ENCODE measurements around the gene PDE4D. TPM values are rescaled to one million over a fixed set of nuclear protein-coding genes. Genes with fewer than 3 reads are reported as not detected.

Gene PDE4D
- total RNA-seq, 1 donor from 2014 or later = 14.2 TPM

DNA sequence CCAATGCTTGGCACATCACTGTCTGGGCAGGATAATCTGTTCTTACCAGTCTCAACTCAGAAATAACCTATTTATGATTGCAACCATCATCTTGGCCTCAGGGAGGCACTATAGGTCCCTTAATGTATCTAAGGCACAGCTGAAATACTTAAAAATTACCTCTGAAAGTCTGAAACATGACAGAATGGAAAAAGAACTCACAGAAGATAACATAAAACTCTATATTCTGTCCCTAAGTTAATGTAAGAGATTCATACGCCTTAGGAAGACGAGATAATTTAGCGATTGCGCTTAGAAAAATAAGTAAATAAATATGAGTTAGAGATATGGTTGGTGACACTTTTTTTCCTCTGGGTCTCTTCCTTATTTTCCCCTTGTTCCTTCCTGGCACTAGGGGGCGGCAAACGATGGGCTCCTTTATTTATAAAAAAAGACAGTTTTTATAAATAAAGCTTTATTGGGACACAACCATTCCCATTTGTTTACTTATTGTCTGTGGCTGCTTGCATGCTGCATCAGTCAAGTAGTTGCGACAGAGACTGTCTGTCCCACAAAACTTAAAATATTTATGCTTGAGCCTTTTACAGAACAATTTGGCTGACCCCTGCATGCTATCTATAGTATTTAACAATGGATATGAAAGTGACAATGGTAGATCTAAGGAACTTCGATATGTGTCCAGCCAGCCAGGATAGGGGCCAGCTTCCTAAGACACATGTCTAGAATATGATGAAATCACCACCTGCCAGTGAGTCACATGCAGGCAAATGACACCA is 79.6 kb downstream of the PDE4D start:
- Histone ChIP-seq H2AFZ (ENCODE audit: low read depth, low read length) (no peak overlapping the region), H4K20me1 (ENCODE audit: insufficient read depth, low read length) (no peaks in the 10 kb centered on the region), H3K27ac (ENCODE audit: low read depth, low read length) (peak overlapping the region; percentile 10), H3K4me1 (ENCODE audit: insufficient read depth, low read length) (no peaks in the 10 kb centered on the region), H3K79me2 (ENCODE audit: insufficient read depth, low read length) (no peaks in the 10 kb centered on the region), H3K4me2 (ENCODE audit: low read length) (peak overlapping the region; percentile 61), H3K9ac (ENCODE audit: low read length) (peak overlapping the region; percentile 54), H3K9me3 (ENCODE audit: insufficient read depth, low read depth, low read length) (no peaks in the 10 kb centered on the region), H3K4me3 (ENCODE audit: insufficient read depth, low read depth, low read length) (peak overlapping the region; percentile 32), H3K27me3 (ENCODE audit: insufficient read depth, low read length) (peaks cover 5% of the 10 kb centered on the region), H3K36me3 (ENCODE audit: insufficient read depth, low read length) (no peaks in the 10 kb centered on the region)
- no peaks in the 10 kb centered on the region for H3K36me3 Mint-ChIP-seq (ENCODE audit: low read depth, unreplicated experiment)
- peak; percentile 65 for FAIRE-seq
- H3K9me3 Mint-ChIP-seq (ENCODE audit: unreplicated experiment) = peaks cover 1% of the 10 kb centered on the region
- no peak overlapping the region for H3K4me3 Mint-ChIP-seq (ENCODE audit: unreplicated experiment)
- peak; percentile 61 for DNase-seq (ENCODE audit: low read depth)
- peak overlapping the region; percentile 8 for H3K27ac Mint-ChIP-seq (ENCODE audit: unreplicated experiment)
- peaks cover 15% of the 10 kb centered on the region for H3K4me1 Mint-ChIP-seq (ENCODE audit: low read depth, unreplicated experiment)
- TF ChIP-seq CTCF (IDR thresholded peaks at IDR 0.05; ENCODE audit: insufficient read depth, low read depth, low read length) (peak; percentile 84), EZH2 (IDR thresholded peaks at IDR 0.05; ENCODE audit: insufficient read depth, low read length) (no peak)
- peaks cover 7% of the 10 kb centered on the region for H3K27me3 Mint-ChIP-seq (ENCODE audit: low read depth, unreplicated experiment)

- Histone ChIP-seq H3K27ac (ENCODE audit: low read depth, low read length) (no peak overlapping the region), H3K4me2 (ENCODE audit: low read length) (peak overlapping the region; percentile 78), H3K9ac (ENCODE audit: low read length) (peak overlapping the region; percentile 10), H3K4me3 (ENCODE audit: insufficient read depth, low read depth, low read length) (peak overlapping the region; percentile 19), H3K79me2 (ENCODE audit: insufficient read depth, low read length) (no peaks in the 10 kb centered on the region), H3K27me3 (ENCODE audit: insufficient read depth, low read length) (peaks cover 5% of the 10 kb centered on the region), H3K4me1 (ENCODE audit: insufficient read depth, low read length) (no peaks in the 10 kb centered on the region), H3K9me3 (ENCODE audit: insufficient read depth, low read depth, low read length) (no peaks in the 10 kb centered on the region), H4K20me1 (ENCODE audit: insufficient read depth, low read length) (no peaks in the 10 kb centered on the region), H3K36me3 (ENCODE audit: insufficient read depth, low read length) (no peaks in the 10 kb centered on the region), H2AFZ (ENCODE audit: low read depth, low read length) (peak overlapping the region; percentile 38)
- Mint-ChIP-seq H3K4me1 (ENCODE audit: low read depth, unreplicated experiment) (peaks cover 10% of the 10 kb centered on the region), H3K9me3 (ENCODE audit: unreplicated experiment) (no peaks in the 10 kb centered on the region), H3K36me3 (ENCODE audit: low read depth, unreplicated experiment) (no peaks in the 10 kb centered on the region), H3K27me3 (ENCODE audit: low read depth, unreplicated experiment) (peaks cover 11% of the 10 kb centered on the region), H3K4me3 (ENCODE audit: unreplicated experiment) (peak overlapping the region; percentile 60), H3K27ac (ENCODE audit: unreplicated experiment) (peak overlapping the region; percentile 14)
- no peak for TF ChIP-seq EZH2 (IDR thresholded peaks at IDR 0.05; ENCODE audit: insufficient read depth, low read length)
- peak; percentile 83 for TF ChIP-seq CTCF (IDR thresholded peaks at IDR 0.05; ENCODE audit: insufficient read depth, low read depth, low read length)
- peak; percentile 30 for DNase-seq (ENCODE audit: low read depth)
- no peak for FAIRE-seq
Measured at GRCh38 chr5:59810041-59810440, 83.5 kb downstream of the PDE4D start.

GRCh38 chr5:59807806-59808205 is 85.7 kb downstream of the PDE4D start:
- Histone ChIP-seq H3K4me2 (ENCODE audit: low read length) (no peak overlapping the region), H3K9me3 (ENCODE audit: insufficient read depth, low read depth, low read length) (no peaks in the 10 kb centered on the region), H3K4me3 (ENCODE audit: insufficient read depth, low read depth, low read length) (no peak overlapping the region), H3K9ac (ENCODE audit: low read length) (no peak overlapping the region), H3K27me3 (ENCODE audit: insufficient read depth, low read length) (peaks cover 5% of the 10 kb centered on the region), H3K36me3 (ENCODE audit: insufficient read depth, low read length) (no peaks in the 10 kb centered on the region), H3K79me2 (ENCODE audit: insufficient read depth, low read length) (no peaks in the 10 kb centered on the region), H3K27ac (ENCODE audit: low read depth, low read length) (no peak overlapping the region), H4K20me1 (ENCODE audit: insufficient read depth, low read length) (no peaks in the 10 kb centered on the region), H3K4me1 (ENCODE audit: insufficient read depth, low read length) (no peaks in the 10 kb centered on the region), H2AFZ (ENCODE audit: low read depth, low read length) (no peak overlapping the region)
- Mint-ChIP-seq H3K9me3 (ENCODE audit: unreplicated experiment) (no peaks in the 10 kb centered on the region), H3K4me3 (ENCODE audit: unreplicated experiment) (no peak overlapping the region), H3K36me3 (ENCODE audit: low read depth, unreplicated experiment) (no peaks in the 10 kb centered on the region), H3K27ac (ENCODE audit: unreplicated experiment) (no peak overlapping the region), H3K4me1 (ENCODE audit: low read depth, unreplicated experiment) (no peaks in the 10 kb centered on the region), H3K27me3 (ENCODE audit: low read depth, unreplicated experiment) (peaks cover 11% of the 10 kb centered on the region)
- TF ChIP-seq EZH2 (IDR thresholded peaks at IDR 0.05; ENCODE audit: insufficient read depth, low read length) (no peak), CTCF (IDR thresholded peaks at IDR 0.05; ENCODE audit: insufficient read depth, low read depth, low read length) (no peak)
- no peak for FAIRE-seq
- DNase-seq (ENCODE audit: low read depth) = no peak

All from astrocyte (in vitro differentiated cells and primary cell).